ENCODE results near the gene PDE9A. TPM values are rescaled to one million over a fixed set of nuclear protein-coding genes. Genes with fewer than 3 reads are reported as not detected.
"Not testable (repeated sequence)": the region's sequence is repeated elsewhere in the genome, so short reads cannot be mapped to it uniquely, and the experiment has no call there.

PDE9A gene
- total and polyA plus RNA-seq, 2 experiments from 2014 or later, result 14.3 to 19.6 TPM

- no peaks in the 10 kb centered on the region for H3K9me2 ChIP-seq (replicated peaks; ENCODE audit: insufficient read depth)
- H3K9me3 ChIP-seq (ENCODE audit: low read depth), result no peaks in the 10 kb centered on the region
- H3K4me1 ChIP-seq (ENCODE audit: insufficient read depth), result no peaks in the 10 kb centered on the region
- DNase-seq (ENCODE audit: low spot score), result no peak
- no peak overlapping the region for H3K4me3 ChIP-seq
- H3K4me2 ChIP-seq, result no peak overlapping the region
- no peaks in the 10 kb centered on the region for H3K79me2 ChIP-seq
- no peak overlapping the region for H3K27ac ChIP-seq
- H3K36me3 ChIP-seq (replicated peaks; ENCODE audit: insufficient read depth, low read depth), result no peaks in the 10 kb centered on the region
- H4K20me1 ChIP-seq (ENCODE audit: insufficient read depth, poor library complexity, severe bottlenecking), result no peaks in the 10 kb centered on the region
- no peak overlapping the region for H2AFZ ChIP-seq
- 96% methylated on average over 5 of the region's 5 CpGs for WGBS (ENCODE audit: low lambda C conversion rate, missing lambda C conversion rate)
- H3K27me3 ChIP-seq, result no peaks in the 10 kb centered on the region
- no peak for TF ChIP-seq CTCF (IDR thresholded peaks at IDR 0.05; ENCODE audit: poor library complexity)
These were observed 39.7 kb upstream of the PDE9A start for GRCh38 chr21:42613756-42614155.

DNA sequence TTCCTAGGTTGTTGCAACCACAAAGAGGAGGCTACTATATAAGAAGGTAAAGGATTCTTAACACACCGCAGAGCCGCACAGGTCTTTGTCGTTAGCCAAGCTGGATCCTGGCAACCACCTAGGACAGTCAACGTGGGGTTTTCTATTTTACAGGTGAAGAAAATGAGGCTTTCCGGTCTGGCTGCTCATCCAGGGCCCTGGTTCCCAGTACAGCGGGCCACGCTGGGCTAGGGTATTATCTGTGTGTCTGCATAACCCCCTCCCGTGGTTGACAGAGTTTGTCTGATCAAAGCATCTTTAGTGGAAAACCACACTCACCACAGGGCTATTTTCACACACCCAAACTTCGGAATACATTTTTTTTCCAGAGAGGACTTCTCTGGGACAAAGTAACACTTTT, 39.0 kb upstream of the PDE9A start:
- H3K9me2 ChIP-seq (replicated peaks; ENCODE audit: insufficient read depth), result no peaks in the 10 kb centered on the region
- no peak overlapping the region for H3K4me3 ChIP-seq
- no peak overlapping the region for H2AFZ ChIP-seq
- 75% methylated on average over 9 of the region's 9 CpGs for WGBS (ENCODE audit: low lambda C conversion rate, missing lambda C conversion rate)
- H3K27ac ChIP-seq, result peak overlapping the region; percentile 49
- no peaks in the 10 kb centered on the region for H3K4me1 ChIP-seq (ENCODE audit: insufficient read depth)
- H3K9me3 ChIP-seq (ENCODE audit: low read depth), result no peaks in the 10 kb centered on the region
- no peaks in the 10 kb centered on the region for H4K20me1 ChIP-seq (ENCODE audit: insufficient read depth, poor library complexity, severe bottlenecking)
- no peaks in the 10 kb centered on the region for H3K79me2 ChIP-seq
- no peaks in the 10 kb centered on the region for H3K36me3 ChIP-seq (replicated peaks; ENCODE audit: insufficient read depth, low read depth)
- no peak for TF ChIP-seq EZH2 (IDR thresholded peaks at IDR 0.05; ENCODE audit: borderline replicate concordance)
- TF ChIP-seq EZH2phosphoT487 (IDR thresholded peaks at IDR 0.05; ENCODE audit: low read depth, severe bottlenecking, unreplicated experiment), result no peak
- TF ChIP-seq CTCF (IDR thresholded peaks at IDR 0.05; ENCODE audit: poor library complexity), result no peak
- H3K4me2 ChIP-seq, result peak overlapping the region; percentile 43
- H3K27me3 ChIP-seq, result no peaks in the 10 kb centered on the region
- no peak for DNase-seq (ENCODE audit: low spot score)

DNA sequence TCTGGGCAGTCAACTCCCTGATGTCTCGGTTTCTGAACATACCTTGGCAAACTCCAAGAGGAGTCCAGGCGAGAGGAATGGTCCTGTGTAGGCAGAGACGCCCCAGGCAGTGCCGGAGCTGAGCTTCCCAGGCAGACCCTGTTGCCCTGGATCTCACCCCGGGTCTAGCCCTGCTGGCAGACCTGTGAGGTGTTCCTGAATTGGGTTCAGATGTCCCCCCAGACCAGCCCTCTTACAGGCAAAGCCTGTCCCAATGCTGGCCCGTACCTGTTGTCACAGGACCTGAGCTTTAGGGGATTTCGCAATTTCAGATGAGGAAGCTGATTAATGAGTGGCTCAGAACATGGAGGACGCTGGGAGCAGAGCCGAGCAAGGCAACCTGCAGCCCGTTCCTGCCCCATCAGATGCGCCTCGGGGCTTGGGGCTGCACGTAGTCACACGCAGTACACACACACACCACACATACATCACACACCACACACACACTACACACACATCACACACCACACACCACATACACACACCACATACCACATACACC, 38.5 kb upstream of the PDE9A start:
- TF ChIP-seq EZH2 (IDR thresholded peaks at IDR 0.05; ENCODE audit: borderline replicate concordance) (no peak), CTCF (IDR thresholded peaks at IDR 0.05; ENCODE audit: poor library complexity) (no peak), EZH2phosphoT487 (IDR thresholded peaks at IDR 0.05; ENCODE audit: low read depth, severe bottlenecking, unreplicated experiment) (no peak)
- H3K4me2 ChIP-seq, result peak overlapping the region; percentile 43
- H3K27me3 ChIP-seq, result no peaks in the 10 kb centered on the region
- no peaks in the 10 kb centered on the region for H4K20me1 ChIP-seq (ENCODE audit: insufficient read depth, poor library complexity, severe bottlenecking)
- H3K27ac ChIP-seq, result peak overlapping the region; percentile 49
- no peaks in the 10 kb centered on the region for H3K9me3 ChIP-seq (ENCODE audit: low read depth)
- no peaks in the 10 kb centered on the region for H3K79me2 ChIP-seq
- no peaks in the 10 kb centered on the region for H3K36me3 ChIP-seq (replicated peaks; ENCODE audit: insufficient read depth, low read depth)
- no peak overlapping the region for H2AFZ ChIP-seq
- no peaks in the 10 kb centered on the region for H3K4me1 ChIP-seq (ENCODE audit: insufficient read depth)
- 43% methylated on average over 14 of the region's 14 CpGs for WGBS (ENCODE audit: low lambda C conversion rate, missing lambda C conversion rate)
- H3K9me2 ChIP-seq (replicated peaks; ENCODE audit: insufficient read depth), result no peaks in the 10 kb centered on the region
- peak; percentile 68 for DNase-seq (ENCODE audit: low spot score)
- H3K4me3 ChIP-seq, result no peak overlapping the region

GRCh38 chr21:42615377-42615776, 38.0 kb upstream of the PDE9A start:
- DNase-seq (ENCODE audit: low spot score); H3K4me1 ChIP-seq (ENCODE audit: insufficient read depth); H3K27ac ChIP-seq; H3K79me2 ChIP-seq; H3K9me3 ChIP-seq (ENCODE audit: low read depth); H3K4me3 ChIP-seq; H3K27me3 ChIP-seq; H3K9me2 ChIP-seq (replicated peaks; ENCODE audit: insufficient read depth); H3K4me2 ChIP-seq; H2AFZ ChIP-seq; H3K36me3 ChIP-seq (replicated peaks; ENCODE audit: insufficient read depth, low read depth); H4K20me1 ChIP-seq (ENCODE audit: insufficient read depth, poor library complexity, severe bottlenecking): not testable (repeated sequence)
- WGBS (ENCODE audit: low lambda C conversion rate, missing lambda C conversion rate), result no CpG with 5 or more reads among the region's 5 CpGs
